A673 (cell line): ENCODE data around the gene TFB2M. TPM values are rescaled to one million over a fixed set of nuclear protein-coding genes. Genes with fewer than 3 reads are reported as not detected.

Experiments used
- BruUV-seq: library from RNA; stranded (reverse); fragments of 400-500 nt; replicated peaks from 2 replicates; lab custom pipeline; 2021; lab: Mats Ljungman, UMichigan
- CTCF ChIA-PET: fragments of 300-600 bp; sonication (Branson Sonifier 250); formaldehyde crosslinking; loops from one replicate; lab custom pipeline; 2022; ENCODE audit warnings: antibody characterized with exemption; lab: Charles Lee
- POLR2A ChIA-PET: fragments of 300-600 bp; sonication (Branson Sonifier 250); formaldehyde crosslinking; loops from one replicate; lab custom pipeline; 2022; ENCODE audit warnings: antibody characterized with exemption; ENCODE audit not compliant: low non-redundant PET; lab: Charles Lee
- DNase-seq: peaks from one replicate; pipeline ENCODE4 v3.0.0-alpha.2; 2015; ENCODE audit warnings: low spot score
- H3K27ac ChIP-seq: fragments of 200-600 bp; sonication (generic); 2 replicates; pipeline ENCODE4 v1.5.1; 2016; ENCODE audit warnings: mixed run types, low read depth, mild to moderate bottlenecking, mixed read lengths, antibody characterized with exemption, low read length; ENCODE audit not compliant: poor library complexity, severe bottlenecking
- H3K27me3 ChIP-seq: fragments of 200-600 bp; sonication (generic); replicated peaks from 2 replicates; pipeline ENCODE4 v1.6.1; 2017; ENCODE audit warnings: mixed run types, low read depth, mild to moderate bottlenecking, mixed read lengths, antibody characterized with exemption, low read length; ENCODE audit not compliant: insufficient read depth, poor library complexity
- H3K36me3 ChIP-seq: fragments of 200-600 bp; sonication (generic); 2 replicates; pipeline ENCODE4 v1.6.1; 2016; ENCODE audit warnings: mixed run types, mild to moderate bottlenecking, mixed read lengths, antibody characterized with exemption, low read length; ENCODE audit not compliant: insufficient read depth, poor library complexity, severe bottlenecking
- H3K4me1 ChIP-seq: fragments of 200-600 bp; sonication (generic); 2 replicates; pipeline ENCODE4 v1.6.1; 2017; ENCODE audit warnings: mixed run types, mild to moderate bottlenecking, mixed read lengths, antibody characterized with exemption, low read length; ENCODE audit not compliant: insufficient read depth, poor library complexity, severe bottlenecking
- H3K4me3 ChIP-seq: fragments of 200-600 bp; sonication (generic); 2 replicates; pipeline ENCODE4 v1.5.1; 2016; ENCODE audit warnings: low read depth, mixed run types, mild to moderate bottlenecking, mixed read lengths, low read length; ENCODE audit not compliant: poor library complexity, severe bottlenecking
- H3K9me3 ChIP-seq: fragments of 200-600 bp; sonication (generic); 2 replicates; pipeline ENCODE4 v1.6.1; 2016; ENCODE audit warnings: mixed run types, low read depth, mild to moderate bottlenecking, mixed read lengths, antibody characterized with exemption, low read length; ENCODE audit not compliant: poor library complexity, severe bottlenecking
- EZH2 ChIP-seq: fragments of 200-600 bp; sonication (generic); IDR thresholded peaks from 2 replicates; pipeline ENCODE4 v1.6.1; 2017; ENCODE audit warnings: borderline replicate concordance, low read depth, mild to moderate bottlenecking, mixed read lengths, antibody characterized with exemption, low read length; ENCODE audit not compliant: poor library complexity, severe bottlenecking
- intact Hi-C: fragments of 100-400 bp; cut with micrococcal nuclease; formaldehyde crosslinking; loops from one replicate; pipeline ENCODE4 v1.10.0; 2022; ENCODE audit not compliant: unreplicated experiment
- total RNA-seq: library from RNA; stranded (reverse); gene quantifications from 2 replicates; pipeline ENCODE4 v1.2.3, GENCODE V29; 2021
- TF ChIP-seq, protein P1 (sequence below): fragments of 300-800, 200-600 bp; sonication (generic); conservative IDR thresholded peaks from 2 replicates; pipeline ENCODE4 v1.5.1; 2017; ENCODE audit warnings: low read depth, mild to moderate bottlenecking, antibody characterized with exemption, low read length, moderate library complexity, mixed read lengths

Gene TFB2M
- total RNA-seq, 1 experiment from 2014 or later: 21.1 TPM

DNA sequence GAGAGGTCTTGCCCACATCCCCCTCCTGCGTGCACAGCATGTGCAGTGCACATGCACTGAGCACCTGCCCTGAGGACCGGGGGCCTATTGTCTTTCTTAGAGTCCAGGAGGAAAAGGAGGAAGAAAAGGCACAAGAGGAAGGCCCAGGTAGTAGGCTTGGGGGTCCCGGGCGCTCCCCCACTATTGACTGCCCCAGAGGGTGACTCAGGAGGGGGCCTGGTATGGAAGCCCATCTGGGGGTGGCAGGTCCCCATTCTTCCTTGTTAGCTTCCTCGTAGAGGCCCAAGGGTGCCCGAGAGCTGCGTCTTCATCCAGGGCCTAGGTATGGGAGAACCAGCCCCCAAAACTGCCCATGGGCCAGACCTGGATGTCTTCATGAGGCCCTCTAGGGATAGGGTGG, 54.9 kb downstream of the TFB2M start:
- intact Hi-C loops: no loop called here
- TF ChIP-seq, protein P1, sequence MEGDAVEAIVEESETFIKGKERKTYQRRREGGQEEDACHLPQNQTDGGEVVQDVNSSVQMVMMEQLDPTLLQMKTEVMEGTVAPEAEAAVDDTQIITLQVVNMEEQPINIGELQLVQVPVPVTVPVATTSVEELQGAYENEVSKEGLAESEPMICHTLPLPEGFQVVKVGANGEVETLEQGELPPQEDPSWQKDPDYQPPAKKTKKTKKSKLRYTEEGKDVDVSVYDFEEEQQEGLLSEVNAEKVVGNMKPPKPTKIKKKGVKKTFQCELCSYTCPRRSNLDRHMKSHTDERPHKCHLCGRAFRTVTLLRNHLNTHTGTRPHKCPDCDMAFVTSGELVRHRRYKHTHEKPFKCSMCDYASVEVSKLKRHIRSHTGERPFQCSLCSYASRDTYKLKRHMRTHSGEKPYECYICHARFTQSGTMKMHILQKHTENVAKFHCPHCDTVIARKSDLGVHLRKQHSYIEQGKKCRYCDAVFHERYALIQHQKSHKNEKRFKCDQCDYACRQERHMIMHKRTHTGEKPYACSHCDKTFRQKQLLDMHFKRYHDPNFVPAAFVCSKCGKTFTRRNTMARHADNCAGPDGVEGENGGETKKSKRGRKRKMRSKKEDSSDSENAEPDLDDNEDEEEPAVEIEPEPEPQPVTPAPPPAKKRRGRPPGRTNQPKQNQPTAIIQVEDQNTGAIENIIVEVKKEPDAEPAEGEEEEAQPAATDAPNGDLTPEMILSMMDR: no peak
- no peak for TF ChIP-seq EZH2
- ChIA-PET POLR2A (no interaction called here), CTCF (no interaction called here)
- Histone ChIP-seq H3K36me3 (no peaks in the 10 kb centered on the region), H3K4me3 (no peak overlapping the region), H3K4me1 (no peaks in the 10 kb centered on the region), H3K27ac (no peak overlapping the region), H3K9me3 (peaks cover 20% of the 10 kb centered on the region), H3K27me3 (no peaks in the 10 kb centered on the region)
- no TSS peak for BruUV-seq
- DNase-seq: no peak

DNA sequence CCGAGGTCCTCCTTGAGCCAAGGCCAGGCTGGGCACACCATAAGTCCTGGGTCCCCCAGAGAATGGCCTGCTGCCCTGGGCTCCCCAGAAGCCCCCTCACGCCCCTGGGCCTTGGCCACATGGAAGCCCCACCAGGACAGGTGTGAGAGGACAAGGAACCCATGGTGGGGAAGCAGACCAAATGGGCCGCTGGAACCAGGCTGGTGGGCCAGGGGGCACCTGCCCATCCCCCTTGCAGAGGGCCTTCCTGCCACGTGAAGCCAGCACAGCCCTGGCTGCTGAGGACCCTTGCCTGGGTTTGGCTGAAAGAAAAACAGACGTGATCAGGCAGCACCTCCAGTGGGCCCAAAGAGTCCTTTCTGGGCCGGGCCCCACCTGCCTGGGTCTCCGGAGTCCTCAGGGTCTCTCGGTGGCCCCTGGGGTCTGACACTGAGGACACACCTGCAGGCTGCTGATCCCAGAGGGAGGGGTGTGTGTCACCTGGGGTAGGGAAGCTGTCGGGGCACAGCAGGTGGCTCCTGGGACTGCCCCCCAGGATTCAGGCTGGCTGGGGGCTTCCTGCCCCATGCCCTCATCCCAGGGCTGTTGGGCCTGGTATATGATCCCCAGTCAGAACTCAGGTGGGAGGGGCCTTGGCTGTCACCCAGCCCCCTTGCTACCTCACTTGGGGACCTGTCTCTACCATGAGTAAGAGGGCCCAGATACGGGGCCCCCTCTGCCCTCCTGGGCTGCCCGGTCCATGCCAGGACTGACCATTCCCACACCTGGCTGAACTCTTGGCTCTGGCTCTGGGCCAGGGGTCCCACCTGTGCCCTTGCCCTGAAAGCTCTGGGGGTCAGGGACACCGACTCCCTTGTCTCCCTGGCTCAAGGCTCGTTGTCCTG, 55.7 kb downstream of the TFB2M start:
- no peaks in the 10 kb centered on the region for H3K36me3 ChIP-seq
- CTCF ChIA-PET: no interaction called here
- peaks cover 12% of the 10 kb centered on the region for H3K9me3 ChIP-seq
- H3K27me3 ChIP-seq: no peaks in the 10 kb centered on the region
- BruUV-seq: no TSS peak
- DNase-seq: no peak
- POLR2A ChIA-PET: no interaction called here
- no peak overlapping the region for H3K4me3 ChIP-seq
- TF ChIP-seq, protein P1: no peak
- TF ChIP-seq EZH2: no peak
- intact Hi-C loops: no loop called here
- no peak overlapping the region for H3K27ac ChIP-seq
- H3K4me1 ChIP-seq: no peaks in the 10 kb centered on the region

DNA sequence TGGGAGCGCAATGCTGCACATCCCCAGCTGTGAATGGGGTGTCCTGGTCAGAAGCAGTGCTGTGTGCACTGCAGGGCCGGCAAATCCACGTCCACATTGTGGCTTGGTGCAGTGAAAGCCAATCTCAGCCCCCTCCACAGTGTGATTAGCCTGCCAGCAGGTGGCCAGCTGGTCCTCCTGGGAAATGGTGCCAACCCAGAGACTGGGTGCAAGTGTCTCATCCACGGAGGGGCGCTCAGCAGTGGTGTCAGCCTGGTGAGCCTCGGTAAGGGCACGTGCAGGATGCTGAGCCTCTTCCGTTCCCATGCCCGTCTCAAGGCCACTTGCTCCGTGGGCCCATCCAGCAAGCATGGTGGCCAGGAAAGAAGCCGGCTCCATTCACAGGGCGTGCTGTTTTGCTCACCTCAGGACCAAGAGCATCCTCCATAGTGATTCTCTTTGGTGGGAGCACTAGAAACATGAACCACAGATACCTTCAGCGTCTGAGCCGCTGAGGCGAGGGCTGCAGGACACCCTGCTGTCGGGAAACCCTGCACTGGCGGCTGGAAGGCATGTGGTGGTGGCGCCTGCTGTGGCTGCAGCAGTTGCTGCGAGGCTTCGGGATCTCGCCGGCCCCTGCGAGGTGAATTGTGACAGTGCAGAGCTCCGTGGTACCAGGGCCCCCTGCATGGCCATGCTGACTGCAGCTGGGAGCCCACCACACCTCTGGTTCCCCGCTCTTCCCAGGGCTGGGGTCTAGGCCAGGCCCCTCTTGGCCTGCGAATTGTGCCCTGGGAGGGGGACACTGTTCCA, 57.0 kb downstream of the TFB2M start:
- no peak for DNase-seq
- intact Hi-C loops: no loop called here
- Histone ChIP-seq H3K27me3 (no peaks in the 10 kb centered on the region), H3K9me3 (peaks cover 4% of the 10 kb centered on the region), H3K27ac (no peak overlapping the region), H3K4me3 (no peak overlapping the region), H3K36me3 (no peaks in the 10 kb centered on the region), H3K4me1 (no peaks in the 10 kb centered on the region)
- ChIA-PET POLR2A (no interaction called here), CTCF (no interaction called here)
- no TSS peak for BruUV-seq
- no peak for TF ChIP-seq EZH2
- TF ChIP-seq, protein P1: no peak
